Psoas muscle (tissue), 8 donors: ENCODE measurements around the gene ZNF346. TPM values are rescaled to one million over a fixed set of nuclear protein-coding genes. Genes with fewer than 3 reads are reported as not detected.

Experiments used
- ATAC-seq, 4 donors: fragments of 200-7000 bp; cut with Tn5 transposase; one replicate each; pipeline ENCODE4 v1.9.1; 2020; ENCODE audit warnings: moderate library complexity in 3 of 4, mild to moderate bottlenecking in 2 of 4
- DNase-seq, 2 donors: peaks; one replicate each; pipeline ENCODE4 v3.0.0-alpha.2; 2020
- H3K27ac ChIP-seq: fragments of 200-600 bp; one replicate; pipeline ENCODE4 v1.8.0; 2022
- H3K27me3 ChIP-seq, 3 donors: fragments of 200-600 bp in 1 of 3; one replicate each; pipeline versions ENCODE4 v1.6.1 to v1.8.0; 2013 to 2022; ENCODE audit warnings: low read length in 2 of 3, mild to moderate bottlenecking in 2 of 3, moderate library complexity in 1 of 3; ENCODE audit not compliant: insufficient read depth in 3 of 3
- H3K36me3 ChIP-seq, 2 donors: fragments of 200-600 bp in 1 of 2; one replicate each; pipeline versions ENCODE4 v1.6.1 to v1.8.0; 2013 to 2022; ENCODE audit warnings: low read depth in 1 of 2, mild to moderate bottlenecking in 1 of 2, moderate library complexity in 1 of 2; ENCODE audit not compliant: insufficient read depth in 1 of 2
- H3K4me1 ChIP-seq: fragments of 200-600 bp; one replicate; pipeline ENCODE4 v1.8.0; 2022
- H3K4me3 ChIP-seq: fragments of 200-600 bp; one replicate; pipeline ENCODE4 v1.8.0; 2022; ENCODE audit warnings: mild to moderate bottlenecking
- H3K9me3 ChIP-seq: fragments of 200-600 bp; one replicate; pipeline ENCODE4 v1.8.0; 2022
- CTCF ChIP-seq: fragments of 200-600 bp; IDR thresholded peaks from one replicate; pipeline ENCODE4 v1.8.0; 2022; ENCODE audit warnings: antibody characterized with exemption
- WGBS, 3 donors: extraction: QIAGEN DNeasy Blood & Tissue Kit; methylation state at CpG; one replicate each; pipeline versions ENCODE4 v1.1.6 to v1.1.7; 2013; 5-methylcytosine and 5-hydroxymethylcytosine counted together
- intact Hi-C, 2 donors: fragments of 100-400 bp; cut with DNase I; formaldehyde crosslinking; loops; one replicate each; pipeline versions ENCODE4 v1.11.0 to v1.14.2; 2022
- polyA plus RNA-seq, 3 donors: library from polyadenylated mRNA; stranded (reverse); fragments of 200-250 nt; gene quantifications; one replicate each; pipeline ENCODE4 v1.2.3, GENCODE V29; 2013
- total RNA-seq, 4 donors: library from RNA; stranded (reverse); fragmentation: NEBNext Ultra II Directional in 2 of 4; extraction: Animal tissue kit (Norgen Biotek cat#: 25700) in 2 of 4; gene quantifications; one replicate each; pipeline versions ENCODE4 v1.2.1 to v1.2.4, GENCODE V29; 2021 to 2023
- donor health status: healthy with polysubstance abuse.
- donor health status: DM: no; HTN: no; CAD: no; lungs with moderate emphysema.
- donor health status: Bipolar disorder and iron deficiency.
- donor health status: healthy.
- donor health status: DM: yes; HTN: yes; CAD: no.
- donor health status: DM: no; HTN: no; CAD: no.
- donor health status: DM: no; HTN: no; CAD: no.
- donor health status: DM: yes; HTN: yes; CAD: no.

Gene ZNF346
- total and polyA plus RNA-seq, 7 donors = 3.5 to 8.3 (median 6.7) TPM

- Histone ChIP-seq H3K27ac (peak overlapping the region; percentile 4), H3K4me3 (no peak overlapping the region), H3K4me1 (peaks cover 5% of the 10 kb centered on the region), H3K36me3 (no peaks in the 10 kb centered on the region), H3K27me3 (peaks cover 0 to 14% (median 2%) of the 10 kb centered on the region in 3 donors), H3K9me3 (no peaks in the 10 kb centered on the region)
- intact Hi-C loops = no loop called here
- TF ChIP-seq CTCF = no peak
- WGBS, 3 donors = 33 to 41% (median 37%) methylated on average over 15 to 18 of the region's 18 CpGs
- peak; percentile 60 to 79 (median 64) for ATAC-seq
- peak in 1 of 2 donors; percentile 71 for DNase-seq
Observed at GRCh38 chr5:177098470-177099141, 76.1 kb downstream of the ZNF346 start.

GRCh38 chr5:177099422-177100093, 77.1 kb downstream of the ZNF346 start:
- DNase-seq = no peak
- H3K4me3 ChIP-seq = no peak overlapping the region
- H3K27ac ChIP-seq = no peak overlapping the region
- intact Hi-C loops = no loop called here
- H3K4me1 ChIP-seq = peaks cover 5% of the 10 kb centered on the region
- no peaks in the 10 kb centered on the region for H3K9me3 ChIP-seq
- peaks cover 0 to 21% (median under 1%) of the 10 kb centered on the region in 3 donors for H3K27me3 ChIP-seq
- no peak for TF ChIP-seq CTCF
- no peak for ATAC-seq
- no peaks in the 10 kb centered on the region for H3K36me3 ChIP-seq
- WGBS, 3 donors = 62 to 71% (median 62%) methylated on average over 13 of the region's 13 CpGs

- DNase-seq = no peak
- peak in 1 of 4 donors; percentile 32 for ATAC-seq
- Histone ChIP-seq H3K4me1 (peaks cover 5% of the 10 kb centered on the region), H3K27me3 (peaks cover 0 to 26% (median 2%) of the 10 kb centered on the region in 3 donors), H3K9me3 (no peaks in the 10 kb centered on the region), H3K4me3 (no peak overlapping the region), H3K36me3 (no peaks in the 10 kb centered on the region), H3K27ac (no peak overlapping the region)
- WGBS, 3 donors = 37 to 59% (median 42%) methylated on average over 5 to 6 of the region's 6 CpGs
- intact Hi-C loops = no loop called here
- no peak for TF ChIP-seq CTCF
Observed at GRCh38 chr5:177100714-177101121, 78.2 kb downstream of the ZNF346 start.

- intact Hi-C loops = no loop called here
- H3K36me3 ChIP-seq = no peaks in the 10 kb centered on the region
- WGBS, 3 donors = 36 to 49% (median 36%) methylated on average over 9 of the region's 9 CpGs
- peaks cover 0 to 29% (median 2%) of the 10 kb centered on the region in 3 donors for H3K27me3 ChIP-seq
- no peak overlapping the region for H3K27ac ChIP-seq
- DNase-seq (no peak), ATAC-seq (no peak)
- no peaks in the 10 kb centered on the region for H3K4me1 ChIP-seq
- H3K9me3 ChIP-seq = no peaks in the 10 kb centered on the region
- no peak overlapping the region for H3K4me3 ChIP-seq
- TF ChIP-seq CTCF = no peak
Observed at GRCh38 chr5:177103523-177104253, 81.2 kb downstream of the ZNF346 start.
